Measurements from ENCODE around the gene AKAP11.

GRCh38 chr13:42331009-42331408 lies 59.1 kb downstream of the AKAP11 start:
- TF ChIP-seq POLR2A (IDR thresholded peaks at IDR 0.05) = no peak
- no peak for TF ChIP-seq POLR2AphosphoS5 (IDR thresholded peaks at IDR 0.05)
- no peak for TF ChIP-seq CTCF (IDR thresholded peaks at IDR 0.05)

Data from transverse colon (tissue), 4 donors.